ENCODE data around the gene ABCA7.

GRCh38 chr19:1073956-1074517 lies 34.1 kb downstream of the ABCA7 start:
- no peak for TF ChIP-seq POLR2A (IDR thresholded peaks at IDR 0.05; ENCODE audit: borderline replicate concordance, extremely low read depth, insufficient read depth, insufficient read length)
- no peak for TF ChIP-seq EZH2 (IDR thresholded peaks at IDR 0.05)
- TF ChIP-seq, protein P1, sequence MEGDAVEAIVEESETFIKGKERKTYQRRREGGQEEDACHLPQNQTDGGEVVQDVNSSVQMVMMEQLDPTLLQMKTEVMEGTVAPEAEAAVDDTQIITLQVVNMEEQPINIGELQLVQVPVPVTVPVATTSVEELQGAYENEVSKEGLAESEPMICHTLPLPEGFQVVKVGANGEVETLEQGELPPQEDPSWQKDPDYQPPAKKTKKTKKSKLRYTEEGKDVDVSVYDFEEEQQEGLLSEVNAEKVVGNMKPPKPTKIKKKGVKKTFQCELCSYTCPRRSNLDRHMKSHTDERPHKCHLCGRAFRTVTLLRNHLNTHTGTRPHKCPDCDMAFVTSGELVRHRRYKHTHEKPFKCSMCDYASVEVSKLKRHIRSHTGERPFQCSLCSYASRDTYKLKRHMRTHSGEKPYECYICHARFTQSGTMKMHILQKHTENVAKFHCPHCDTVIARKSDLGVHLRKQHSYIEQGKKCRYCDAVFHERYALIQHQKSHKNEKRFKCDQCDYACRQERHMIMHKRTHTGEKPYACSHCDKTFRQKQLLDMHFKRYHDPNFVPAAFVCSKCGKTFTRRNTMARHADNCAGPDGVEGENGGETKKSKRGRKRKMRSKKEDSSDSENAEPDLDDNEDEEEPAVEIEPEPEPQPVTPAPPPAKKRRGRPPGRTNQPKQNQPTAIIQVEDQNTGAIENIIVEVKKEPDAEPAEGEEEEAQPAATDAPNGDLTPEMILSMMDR (IDR thresholded peaks at IDR 0.05 in 2 of 3, conservative IDR thresholded peaks at IDR 0.05 in 1 of 3; ENCODE audit: borderline replicate concordance in 1 of 3, insufficient read depth in 1 of 3, low read depth in 2 of 3, low read length in 2 of 3), result no peak
- TF ChIP-seq, protein P2, sequence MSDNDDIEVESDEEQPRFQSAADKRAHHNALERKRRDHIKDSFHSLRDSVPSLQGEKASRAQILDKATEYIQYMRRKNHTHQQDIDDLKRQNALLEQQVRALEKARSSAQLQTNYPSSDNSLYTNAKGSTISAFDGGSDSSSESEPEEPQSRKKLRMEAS (IDR thresholded peaks at IDR 0.05), result no peak
- TF ChIP-seq ZNF274 (IDR thresholded peaks at IDR 0.05; ENCODE audit: low read depth, low read length), result no peak
- no peak for TF ChIP-seq YY1 (IDR thresholded peaks at IDR 0.05; ENCODE audit: extremely low read depth, insufficient replicate concordance, low read depth, low read length)

All from HCT116 (cell line).